Measurements from ENCODE around the gene PRSS27. TPM values are rescaled to one million over a fixed set of nuclear protein-coding genes. Genes with fewer than 3 reads are reported as not detected.

PRSS27 gene
- total RNA-seq, 2 donors from 2014 or later, result 4.4 to 8.7 TPM

- no peak for TF ChIP-seq CTCF (IDR thresholded peaks at IDR 0.05)
- Histone ChIP-seq H3K9me3 (no peaks in the 10 kb centered on the region), H3K27me3 (replicated peaks; ENCODE audit: insufficient read depth) (no peaks in the 10 kb centered on the region), H3K36me3 (no peaks in the 10 kb centered on the region), H3K4me3 (no peak overlapping the region), H3K27ac (no peak overlapping the region), H3K4me1 (ENCODE audit: control insufficient read depth in 1 of 2, low read depth in 2 of 2) (peaks cover 0 to 11% of the 10 kb centered on the region in 2 donors)
- ATAC-seq (ENCODE audit: insufficient number of reproducible peaks, low FRiP score, low read depth) (no peak), DNase-seq (ENCODE audit: low spot score) (no peak)
Measured at GRCh38 chr16:2715966-2716885, 3.8 kb downstream of the PRSS27 start.

GRCh38 chr16:2715519-2715918 lies 4.5 kb downstream of the PRSS27 start:
- Histone ChIP-seq H3K9me3 (no peaks in the 10 kb centered on the region), H3K4me3 (no peak overlapping the region), H3K36me3 (no peaks in the 10 kb centered on the region), H3K27me3 (replicated peaks; ENCODE audit: insufficient read depth) (no peaks in the 10 kb centered on the region), H3K4me1 (ENCODE audit: control insufficient read depth in 1 of 2, low read depth in 2 of 2) (peaks cover 0 to 8% of the 10 kb centered on the region in 2 donors), H3K27ac (no peak overlapping the region)
- ATAC-seq (ENCODE audit: insufficient number of reproducible peaks, low FRiP score, low read depth), result no peak
- DNase-seq (ENCODE audit: low spot score), result no peak
- no peak for TF ChIP-seq CTCF (IDR thresholded peaks at IDR 0.05)

GRCh38 chr16:2715064-2715463 lies 5.0 kb downstream of the PRSS27 start:
- no peaks in the 10 kb centered on the region for H3K9me3 ChIP-seq
- H3K27ac ChIP-seq, result no peak overlapping the region
- H3K4me3 ChIP-seq, result no peak overlapping the region
- no peak for ATAC-seq (ENCODE audit: insufficient number of reproducible peaks, low FRiP score, low read depth)
- peaks cover 0 to 6% of the 10 kb centered on the region in 2 donors for H3K4me1 ChIP-seq (ENCODE audit: control insufficient read depth in 1 of 2, low read depth in 2 of 2)
- H3K36me3 ChIP-seq, result no peaks in the 10 kb centered on the region
- H3K27me3 ChIP-seq (replicated peaks; ENCODE audit: insufficient read depth), result no peaks in the 10 kb centered on the region
- no peak for DNase-seq (ENCODE audit: low spot score)
- TF ChIP-seq CTCF (IDR thresholded peaks at IDR 0.05), result no peak

DNA sequence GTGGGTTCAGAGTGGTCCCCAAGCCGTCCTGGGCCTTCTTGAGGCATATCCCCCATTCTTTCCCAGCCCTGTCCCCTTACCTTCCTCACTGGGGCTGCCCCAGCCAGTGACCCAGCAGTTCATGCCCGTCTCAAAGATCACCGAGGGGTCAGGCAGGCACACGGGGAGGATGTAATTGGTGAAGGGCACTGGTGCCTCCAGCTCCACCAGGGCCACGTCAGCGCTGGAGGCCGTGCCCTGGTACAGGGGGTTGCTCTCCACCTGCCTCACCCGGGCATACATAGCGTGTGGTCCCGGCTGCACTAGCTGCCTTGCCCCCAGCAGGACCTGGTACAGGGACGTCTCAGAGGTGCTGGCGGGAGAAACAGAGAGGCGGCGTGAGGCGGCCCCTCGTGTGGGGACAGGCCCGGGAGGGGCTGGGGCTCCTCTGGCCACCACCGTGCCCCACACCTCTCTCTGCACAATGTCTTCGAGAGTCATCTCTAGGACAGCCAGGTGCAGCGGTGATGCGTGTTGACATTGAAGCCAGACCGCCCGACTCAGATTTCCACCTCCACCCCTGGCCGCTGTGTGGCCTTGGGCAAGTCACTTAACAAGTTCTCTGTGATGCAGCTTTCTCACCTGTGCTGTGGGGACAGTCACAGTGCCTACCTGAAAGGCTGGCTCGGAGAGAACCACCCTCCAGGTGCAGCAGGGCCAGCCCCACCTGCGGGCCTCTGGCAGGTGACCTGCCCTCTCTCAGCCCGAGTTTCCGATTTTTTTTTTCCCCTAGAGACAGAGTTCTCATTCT lies 5.8 kb downstream of the PRSS27 start:
- Histone ChIP-seq H3K27me3 (replicated peaks; ENCODE audit: insufficient read depth) (no peaks in the 10 kb centered on the region), H3K36me3 (no peaks in the 10 kb centered on the region), H3K9me3 (no peaks in the 10 kb centered on the region), H3K4me1 (ENCODE audit: control insufficient read depth in 1 of 2, low read depth in 2 of 2) (peaks cover 0 to 6% of the 10 kb centered on the region in 2 donors), H3K27ac (no peak overlapping the region), H3K4me3 (no peak overlapping the region)
- no peak for DNase-seq (ENCODE audit: low spot score)
- TF ChIP-seq CTCF (IDR thresholded peaks at IDR 0.05), result no peak
- no peak for ATAC-seq (ENCODE audit: insufficient number of reproducible peaks, low FRiP score, low read depth)

DNA sequence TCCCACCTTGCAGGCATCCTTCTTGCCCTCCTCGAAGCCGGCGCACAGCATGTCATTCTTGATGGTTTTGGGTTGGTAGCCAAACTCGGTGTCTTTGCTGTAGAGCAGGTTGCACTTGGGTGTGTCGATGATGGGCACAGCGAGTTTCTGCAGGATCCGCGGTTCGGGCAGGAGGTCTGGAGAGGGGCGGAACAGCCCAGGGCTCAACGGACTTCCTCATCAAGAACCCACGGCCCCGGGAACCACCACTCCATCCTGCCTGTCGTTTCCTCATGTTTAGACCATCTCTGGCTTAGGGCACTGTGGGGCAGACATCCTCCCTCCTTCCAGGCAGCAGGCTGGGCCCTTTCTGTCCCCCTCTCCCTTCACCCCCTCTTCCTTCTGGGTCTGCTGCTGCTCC lies 6.5 kb downstream of the PRSS27 start:
- H3K4me3 ChIP-seq, result no peak overlapping the region
- no peak for DNase-seq (ENCODE audit: low spot score)
- H3K9me3 ChIP-seq, result no peaks in the 10 kb centered on the region
- no peak for TF ChIP-seq CTCF (IDR thresholded peaks at IDR 0.05)
- no peak overlapping the region for H3K27ac ChIP-seq
- H3K27me3 ChIP-seq (replicated peaks; ENCODE audit: insufficient read depth), result no peaks in the 10 kb centered on the region
- H3K4me1 ChIP-seq (ENCODE audit: control insufficient read depth in 1 of 2, low read depth in 2 of 2), result peaks cover 0 to 6% of the 10 kb centered on the region in 2 donors
- no peak for ATAC-seq (ENCODE audit: insufficient number of reproducible peaks, low FRiP score, low read depth)
- peaks cover under 1% of the 10 kb centered on the region for H3K36me3 ChIP-seq
